GM15510 (cell line): ENCODE results near the gene DGCR2.

Experiments
- POLR2A ChIP-seq: IDR thresholded peaks from 3 replicates; pipeline ENCODE4 v1.6.1; 2011; ENCODE audit warnings: borderline replicate concordance; ENCODE audit not compliant: insufficient read length; ENCODE audit errors: extremely low read depth

Gene DGCR2

DNA sequence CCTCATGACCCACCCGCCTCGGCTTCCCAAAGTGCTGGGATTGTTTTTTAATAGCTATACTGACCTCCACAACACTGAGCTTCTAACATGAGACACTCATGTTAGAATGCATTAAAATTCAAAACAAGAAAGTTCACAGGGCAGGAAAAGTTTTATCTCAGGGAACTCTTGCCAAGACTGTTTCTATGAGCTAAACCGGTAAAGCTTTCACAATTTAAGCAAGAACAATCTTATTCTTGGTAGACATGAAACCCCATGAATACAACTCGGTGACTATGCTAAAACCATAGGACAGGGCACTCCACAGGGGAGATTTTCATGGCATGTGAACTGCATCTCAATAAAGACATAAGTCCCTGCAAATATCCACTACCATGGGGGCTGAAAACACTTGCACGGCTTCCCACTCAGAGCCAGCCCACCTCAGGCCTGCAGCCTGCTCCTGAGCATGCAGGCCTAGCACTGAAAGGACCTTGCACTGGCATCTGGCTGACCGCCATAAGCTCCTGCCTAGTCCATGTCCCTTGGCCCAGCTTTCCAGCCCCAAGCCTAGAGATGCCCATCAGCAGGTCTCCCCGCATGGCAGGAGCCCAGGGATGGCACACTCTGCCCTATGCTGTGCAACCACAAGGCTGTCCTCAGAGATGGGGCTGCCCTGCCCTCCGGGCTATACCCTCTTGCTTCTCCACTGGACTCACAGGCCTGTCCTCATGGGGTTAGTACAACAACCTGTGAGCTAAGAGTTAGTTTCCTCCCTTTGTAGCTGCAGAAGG, 58.4 kb downstream of the DGCR2 start:
- TF ChIP-seq POLR2A, result no peak

DNA sequence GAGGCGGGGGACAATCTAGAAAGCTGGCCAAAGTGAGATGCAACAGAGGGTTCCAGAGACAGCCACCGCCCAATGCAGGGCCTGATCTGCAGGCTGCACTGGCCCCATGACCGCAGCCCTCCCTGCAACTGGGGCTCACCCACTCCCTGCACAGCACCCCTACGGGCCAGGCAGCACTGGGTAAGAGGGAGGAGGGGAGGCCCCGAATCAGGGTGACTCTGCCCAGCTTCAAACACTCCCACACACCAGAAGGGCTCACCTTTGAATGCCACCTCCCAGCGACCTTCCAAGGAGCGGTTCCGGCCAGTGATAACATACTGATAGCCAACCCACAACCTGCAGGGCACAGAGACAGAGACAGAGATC, 59.3 kb downstream of the DGCR2 start:
- no peak for TF ChIP-seq POLR2A

DNA sequence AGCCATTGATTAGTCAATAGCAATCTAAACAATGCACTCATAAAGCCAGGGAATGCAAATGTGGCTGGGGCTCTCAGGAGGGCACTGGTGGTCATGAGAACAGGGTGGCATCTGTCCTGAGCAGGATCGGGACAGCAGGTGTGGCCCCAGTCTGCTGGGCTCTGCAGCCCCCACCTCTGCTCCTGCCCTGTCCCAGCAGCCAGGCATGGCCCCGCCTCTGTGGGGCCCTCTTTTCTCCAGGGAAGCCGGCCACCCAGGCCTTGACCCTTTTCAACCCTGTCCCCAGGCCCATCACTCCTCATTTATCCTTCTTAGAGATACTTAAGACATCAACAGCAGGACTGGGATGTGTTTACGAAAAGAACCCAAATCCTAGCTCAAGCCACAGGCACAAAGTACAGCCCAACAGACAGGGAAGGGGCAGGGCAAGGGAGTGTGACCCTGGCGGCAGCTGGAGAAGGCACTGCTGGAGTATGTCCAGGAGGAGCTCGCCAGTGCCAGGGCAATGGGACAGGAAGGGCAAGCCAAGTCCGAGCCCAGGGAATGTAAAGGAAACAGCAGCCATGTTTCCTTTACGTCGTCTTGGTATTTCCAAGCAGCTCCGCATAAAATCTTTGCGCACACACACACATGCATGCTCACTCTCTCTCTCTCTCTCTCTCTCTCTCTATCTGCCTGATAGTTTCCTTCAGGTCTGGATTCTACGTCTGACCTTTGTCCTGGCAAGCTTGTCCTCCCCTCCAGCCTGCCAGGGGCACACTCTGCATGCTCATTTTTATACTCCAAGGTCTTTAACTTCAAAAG, 59.9 kb downstream of the DGCR2 start:
- no peak for TF ChIP-seq POLR2A

DNA sequence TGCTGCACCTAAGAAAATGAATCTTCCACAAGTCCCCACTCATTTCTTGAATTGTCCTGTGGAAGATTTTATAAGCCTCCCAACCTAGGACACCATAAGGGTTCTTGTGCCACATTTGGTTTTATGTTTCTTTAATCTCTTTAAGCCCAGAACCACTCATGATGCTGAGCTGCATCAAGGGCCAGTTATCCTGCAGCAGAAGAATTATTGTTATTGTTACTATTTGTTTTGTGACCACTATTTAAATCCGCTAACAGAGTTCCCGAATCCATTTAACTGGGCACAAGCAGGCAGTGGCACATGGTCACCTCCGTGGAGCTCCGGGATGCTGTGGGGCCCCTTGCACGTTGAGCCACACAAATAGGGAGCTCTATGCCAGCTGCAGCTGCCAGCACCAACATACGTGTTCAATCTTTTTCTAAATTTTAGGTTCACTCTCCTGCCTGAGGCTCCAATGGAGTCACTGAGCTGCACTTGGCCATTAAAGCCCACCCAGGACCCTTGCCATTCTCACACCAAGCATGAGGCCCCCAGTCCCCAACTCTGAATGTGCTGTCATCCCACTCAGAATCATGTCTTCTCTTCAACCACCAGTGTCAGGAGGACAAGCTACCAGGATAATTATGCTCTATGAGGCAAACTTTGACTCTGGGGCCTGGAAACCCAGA, 60.6 kb downstream of the DGCR2 start:
- no peak for TF ChIP-seq POLR2A

DNA sequence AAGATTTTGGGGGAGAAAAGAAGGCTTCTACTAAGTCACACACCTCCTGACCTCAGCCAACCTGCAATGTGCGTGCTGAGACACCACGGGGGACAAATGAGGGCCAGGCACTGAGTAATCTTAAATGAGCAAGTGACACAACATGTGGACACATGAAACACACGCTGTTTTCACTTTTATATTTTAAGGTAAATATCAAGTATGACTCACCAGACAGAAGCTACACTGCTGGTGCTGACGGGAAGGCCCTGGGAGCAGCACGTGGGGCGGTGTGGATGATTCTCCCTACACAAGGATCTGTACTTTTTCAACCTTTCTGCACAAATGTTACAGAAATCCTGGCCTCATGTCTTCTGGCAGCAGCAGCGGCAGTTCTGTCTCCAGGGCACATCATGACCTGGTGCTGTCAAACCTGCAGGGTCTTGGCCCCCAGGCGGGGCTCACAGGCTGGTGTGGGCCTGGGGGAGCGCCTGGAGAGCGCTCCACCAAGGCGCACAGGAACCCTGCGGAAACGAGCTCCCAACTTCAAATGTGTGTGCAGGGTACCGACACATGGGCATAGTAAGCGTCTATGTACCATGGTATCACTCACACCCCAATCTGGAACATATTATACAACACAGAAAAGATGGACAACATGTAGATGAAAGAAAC, 61.7 kb downstream of the DGCR2 start:
- TF ChIP-seq POLR2A, result no peak

DNA sequence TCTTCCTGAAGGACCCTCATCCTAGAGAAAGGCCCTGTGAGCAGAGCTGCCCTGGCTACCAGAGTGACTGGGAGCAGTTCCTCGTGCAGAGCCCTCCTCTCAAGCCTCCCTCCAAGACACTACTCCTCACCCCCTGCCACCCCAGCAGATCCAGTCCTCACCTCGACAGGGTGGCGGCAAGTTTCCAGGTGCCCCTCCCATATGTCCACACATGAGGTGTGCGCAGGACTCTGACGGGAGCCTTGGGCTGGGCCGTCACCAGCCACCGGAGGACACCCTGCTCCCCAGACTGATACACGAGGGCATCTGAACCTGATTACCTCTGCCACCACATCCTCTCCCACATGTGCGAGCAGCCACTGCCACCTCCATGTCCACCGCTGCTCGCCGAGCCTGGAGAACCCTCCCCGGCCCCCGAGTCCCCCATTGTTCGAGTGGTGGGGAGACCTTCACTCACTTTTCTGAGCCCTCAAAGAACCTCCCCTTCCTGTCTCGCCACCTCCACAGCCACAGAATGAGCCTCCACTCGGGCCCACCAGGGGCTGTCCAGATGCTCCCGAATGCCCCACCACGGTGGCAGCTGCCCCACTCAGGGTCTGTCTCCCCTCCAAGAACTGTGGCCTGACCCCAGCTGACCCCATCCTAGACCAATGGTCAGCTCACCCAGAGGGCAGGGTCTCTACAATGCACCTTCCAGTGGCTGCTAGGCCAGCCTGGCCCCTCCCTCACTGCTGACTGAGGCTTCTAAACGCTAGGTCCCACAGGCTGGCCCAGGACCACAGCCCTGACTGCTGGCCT, 62.5 kb downstream of the DGCR2 start:
- no peak for TF ChIP-seq POLR2A

DNA sequence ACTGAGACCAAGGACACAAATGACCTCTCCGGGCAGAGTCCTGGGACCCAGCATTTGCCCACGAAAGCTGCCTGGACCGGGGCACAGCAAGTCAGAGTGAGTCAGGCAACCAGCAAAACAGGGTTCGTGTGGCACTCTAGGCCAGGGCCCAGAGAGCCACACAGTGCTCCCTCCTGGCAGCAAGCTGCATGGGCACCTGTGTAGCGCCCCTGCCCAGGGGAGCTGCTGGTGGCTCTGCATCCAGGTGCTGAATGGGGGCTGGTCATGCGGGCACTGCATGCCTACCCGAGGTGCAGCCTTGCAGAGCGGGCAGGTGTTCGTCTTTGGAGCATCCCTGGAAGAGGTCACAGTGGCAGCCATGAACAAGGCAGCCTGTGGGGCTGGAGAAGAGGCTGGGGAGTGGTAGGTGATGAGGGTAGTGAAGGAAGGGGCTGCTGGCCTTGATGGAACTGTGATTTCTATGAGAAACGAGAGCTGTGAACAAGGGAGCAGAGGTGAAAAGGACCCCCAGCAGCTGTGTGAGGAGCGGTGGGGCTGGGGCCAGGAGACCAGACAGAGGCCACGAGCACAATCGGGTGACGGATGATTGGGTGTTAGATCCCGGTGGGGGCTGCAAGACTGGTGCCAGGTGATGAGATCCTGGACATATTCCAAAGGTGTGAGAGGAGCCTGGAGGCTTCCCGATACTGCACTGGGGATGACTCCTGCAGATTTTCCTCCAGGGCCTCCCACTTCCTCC, 63.3 kb downstream of the DGCR2 start:
- TF ChIP-seq POLR2A, result no peak

DNA sequence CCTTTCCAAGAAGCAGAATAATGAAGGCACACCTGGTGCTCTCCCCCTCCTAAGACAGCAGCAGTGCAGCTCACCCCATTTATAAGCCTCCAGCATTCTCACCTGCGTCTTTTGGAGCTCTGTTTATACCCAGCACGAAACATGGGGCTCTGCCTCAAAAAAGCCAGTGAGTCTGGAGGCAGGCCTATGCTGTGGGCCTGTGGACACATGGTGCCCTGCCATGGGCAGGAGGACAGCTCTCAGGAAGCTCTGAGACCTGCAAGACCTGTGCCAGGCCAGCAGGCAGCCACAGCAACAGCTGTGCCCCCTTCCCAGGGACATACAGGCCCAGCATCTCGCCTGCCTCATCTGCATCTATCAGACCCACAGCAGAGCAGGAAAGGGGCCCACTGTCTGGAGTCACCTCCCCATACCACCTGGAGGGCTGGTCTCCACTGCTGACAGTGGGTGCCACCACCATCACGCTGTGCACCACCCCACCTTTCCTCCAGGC, 64.2 kb downstream of the DGCR2 start:
- no peak for TF ChIP-seq POLR2A

DNA sequence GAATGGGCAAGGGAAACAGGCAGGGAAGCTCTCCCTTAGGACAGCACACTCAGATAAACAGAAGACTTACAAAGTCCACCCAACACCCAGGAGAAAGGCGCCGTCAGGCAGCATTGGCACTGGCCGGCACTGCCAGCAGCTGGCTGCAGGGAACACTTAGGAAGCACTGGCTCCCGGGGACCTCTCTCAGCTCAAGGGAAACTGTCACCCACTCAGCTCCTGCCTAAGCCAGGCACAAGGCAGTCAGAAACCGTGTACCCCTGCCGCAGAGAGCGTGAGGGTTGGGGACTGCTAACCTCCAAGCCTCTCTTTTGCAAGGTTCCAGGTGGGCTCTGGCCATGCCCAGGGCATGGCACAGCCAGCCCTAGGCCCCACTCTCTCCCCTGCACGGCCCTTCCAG, 64.7 kb downstream of the DGCR2 start:
- no peak for TF ChIP-seq POLR2A

DNA sequence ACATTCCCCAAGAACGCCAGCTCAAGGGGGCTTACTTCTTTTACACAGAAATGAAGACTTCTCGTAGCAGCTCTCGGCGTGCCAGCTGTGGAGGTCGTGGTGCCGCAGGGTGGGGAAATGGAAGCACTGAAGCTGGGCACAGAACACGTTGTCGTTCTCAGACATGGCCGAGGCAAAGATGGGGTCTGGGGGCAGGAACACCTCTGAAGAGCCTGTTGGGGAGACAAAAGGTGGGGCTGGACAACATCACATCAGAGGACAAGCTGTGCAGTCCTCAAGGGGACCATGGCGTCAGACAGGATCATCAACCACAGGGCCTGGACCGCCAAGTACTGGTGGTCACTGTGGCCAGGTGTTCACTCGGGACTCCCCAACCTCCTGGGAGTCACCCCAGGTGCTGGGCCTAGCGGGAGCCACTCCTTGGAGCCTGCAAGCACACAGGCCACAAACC, 65.2 kb downstream of the DGCR2 start:
- TF ChIP-seq POLR2A, result no peak

DNA sequence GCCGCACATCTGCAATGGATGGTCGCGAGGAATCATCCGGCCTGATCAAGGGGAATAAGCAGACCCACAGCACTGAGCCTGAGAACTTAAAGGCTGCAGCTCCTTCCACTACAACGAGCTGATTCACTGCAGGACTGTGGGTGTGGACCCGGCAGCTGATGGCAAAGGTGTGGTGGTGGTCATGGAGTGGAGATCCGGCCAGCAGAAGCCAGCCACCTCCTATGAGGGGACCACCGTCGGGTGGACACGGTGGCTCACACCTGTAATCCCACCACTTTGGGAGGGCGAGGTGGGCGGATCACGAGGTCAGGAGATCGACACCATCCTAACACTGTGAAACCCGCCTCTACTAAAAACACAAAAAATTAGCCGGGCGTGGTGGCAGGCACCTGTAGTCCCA, 66.4 kb downstream of the DGCR2 start:
- no peak for TF ChIP-seq POLR2A

DNA sequence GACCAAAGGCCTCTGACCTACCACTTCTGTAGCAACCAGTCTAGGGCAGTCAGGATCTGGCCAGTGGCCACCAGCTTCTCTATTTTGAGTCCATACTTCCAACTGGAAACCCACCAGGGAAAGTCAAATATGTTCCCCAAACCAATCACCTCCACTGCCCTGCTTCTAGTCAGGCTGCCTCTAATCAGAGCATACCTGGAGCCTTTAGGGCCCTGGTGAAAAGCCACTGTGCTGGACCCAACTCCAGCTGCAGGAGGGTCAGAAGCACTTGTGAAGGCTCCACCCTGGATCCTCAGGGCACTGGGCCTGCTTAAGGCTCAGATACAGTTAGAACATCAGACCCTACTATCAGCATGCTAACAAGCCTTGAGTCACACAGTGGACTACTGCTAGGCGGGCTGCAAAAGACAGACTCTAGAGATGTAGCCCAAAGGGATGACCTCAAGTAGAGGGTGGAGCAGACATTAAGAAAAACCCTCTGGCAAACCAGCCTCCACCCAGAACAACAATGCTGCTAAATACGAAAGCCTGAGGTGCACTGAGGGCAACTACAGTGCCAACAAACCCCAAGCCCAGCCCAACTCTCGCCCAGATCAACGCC, 69.2 kb downstream of the DGCR2 start:
- TF ChIP-seq POLR2A, result no peak
